IMR-90 (cell line): ENCODE results near the gene IP6K3. TPM values are rescaled to one million over a fixed set of nuclear protein-coding genes. Genes with fewer than 3 reads are reported as not detected.

Experiments
- ATAC-seq: fragments of 200-7000 bp; cut with Tn5 transposase; 2 replicates; pipeline ENCODE4 v1.9.1; 2020; ENCODE audit warnings: low read depth, mild to moderate bottlenecking, moderate library complexity
- BruUV-seq: library from RNA; stranded (reverse); fragments of 400-500 nt; replicated peaks from 2 replicates; lab custom pipeline; 2021; lab: Mats Ljungman, UMichigan
- CTCF ChIA-PET: fragments of 300-600 bp; formaldehyde crosslinking; extraction: SDS; loops from one replicate; lab custom pipeline; 2021; ENCODE audit warnings: antibody characterized with exemption; lab: Yijun Ruan, JAX
- POLR2A ChIA-PET: fragments of 300-600 bp; sonication (Branson Sonifier 250); formaldehyde crosslinking; loops from one replicate; lab custom pipeline; 2022; ENCODE audit warnings: antibody characterized with exemption; ENCODE audit not compliant: unreplicated experiment; lab: Charles Lee
- DNase-seq: peaks from one replicate; pipeline ENCODE4 v3.0.0; 2013
- H2AFZ ChIP-seq: replicated peaks from 2 replicates; pipeline ENCODE3; 2013; ENCODE audit warnings: low read length, mild to moderate bottlenecking; ENCODE audit not compliant: poor library complexity
- H2AK5ac ChIP-seq: 2 replicates; pipeline ENCODE4 v1.6.1; 2013; ENCODE audit warnings: low read depth, low read length, inconsistent platforms
- H2AK9ac ChIP-seq: replicated peaks from 2 replicates; pipeline ENCODE3; 2013; ENCODE audit warnings: mild to moderate bottlenecking, low read depth, low read length, moderate library complexity; ENCODE audit not compliant: poor library complexity
- H2BK120ac ChIP-seq: 2 replicates; pipeline ENCODE4 v1.6.1; 2013; ENCODE audit warnings: low read depth, low read length, inconsistent platforms
- H2BK15ac ChIP-seq: 3 replicates; pipeline ENCODE4 v1.6.1; 2013; ENCODE audit warnings: low read depth, low read length, inconsistent platforms
- H2BK20ac ChIP-seq: 2 replicates; pipeline ENCODE4 v1.6.1; 2013; ENCODE audit warnings: low read depth, mild to moderate bottlenecking, inconsistent platforms, low read length, moderate library complexity
- H2BK5ac ChIP-seq: 2 replicates; pipeline ENCODE4 v1.6.1; 2013; ENCODE audit warnings: mild to moderate bottlenecking, low read depth, low read length, inconsistent platforms; ENCODE audit not compliant: poor library complexity, severe bottlenecking
- H3K14ac ChIP-seq: replicated peaks from 2 replicates; pipeline ENCODE4 v1.6.1; 2013; ENCODE audit warnings: low read depth, low read length, inconsistent platforms
- H3K18ac ChIP-seq: 2 replicates; pipeline ENCODE4 v1.6.1; 2013; ENCODE audit warnings: low read depth, low read length, control low read depth
- H3K23ac ChIP-seq: 2 replicates; pipeline ENCODE4 v1.6.1; 2013; ENCODE audit warnings: low read depth, low read length, inconsistent platforms
- H3K27ac ChIP-seq: 2 replicates; pipeline ENCODE4 v1.5.1; 2013; ENCODE audit warnings: mild to moderate bottlenecking, control low read depth, low read length; ENCODE audit not compliant: insufficient read depth
- H3K27me3 ChIP-seq: 2 replicates; pipeline ENCODE4 v1.6.1; 2013; ENCODE audit warnings: low read length; ENCODE audit not compliant: control insufficient read depth, insufficient read depth
- H3K36me3 ChIP-seq: 2 replicates; pipeline ENCODE4 v1.6.1; 2013; ENCODE audit warnings: low read length, mixed read lengths; ENCODE audit not compliant: control insufficient read depth, insufficient read depth
- H3K4ac ChIP-seq: 2 replicates; pipeline ENCODE4 v1.6.1; 2013; ENCODE audit warnings: low read depth, low read length, inconsistent platforms
- H3K4me1 ChIP-seq: 2 replicates; pipeline ENCODE4 v1.6.1; 2013; ENCODE audit warnings: low read length, mixed read lengths; ENCODE audit not compliant: control insufficient read depth, insufficient read depth
- H3K4me2 ChIP-seq: 2 replicates; pipeline ENCODE4 v1.6.1; 2013; ENCODE audit warnings: low read depth, mild to moderate bottlenecking, control low read depth, low read length, moderate library complexity
- H3K4me3 ChIP-seq: 2 replicates; pipeline ENCODE4 v1.5.1; 2013; ENCODE audit warnings: low read depth, mild to moderate bottlenecking, control low read depth, low read length, moderate library complexity; ENCODE audit not compliant: insufficient read depth
- H3K56ac ChIP-seq: 2 replicates; pipeline ENCODE4 v1.6.1; 2013; ENCODE audit warnings: low read length, inconsistent platforms; ENCODE audit not compliant: insufficient read depth; ENCODE audit errors: extremely low read depth
- H3K79me1 ChIP-seq, 2 experiments: 2 replicates each; pipeline ENCODE4 v1.6.1; 2013; ENCODE audit warnings: low read length in 2 of 2, inconsistent platforms in 1 of 2, low read depth in 1 of 2
- H3K9ac ChIP-seq: 2 replicates; pipeline ENCODE4 v1.6.1; 2013; ENCODE audit warnings: low read depth, low read length, control low read depth
- H3K9me1 ChIP-seq: 2 replicates; pipeline ENCODE4 v1.6.1; 2013; ENCODE audit warnings: low read length, inconsistent platforms; ENCODE audit not compliant: insufficient read depth
- H3K9me3 ChIP-seq: 2 replicates; pipeline ENCODE4 v1.6.1; 2013; ENCODE audit warnings: low read length; ENCODE audit not compliant: control insufficient read depth, insufficient read depth
- H4K20me1 ChIP-seq: 2 replicates; pipeline ENCODE4 v1.6.1; 2013; ENCODE audit warnings: low read length, inconsistent platforms; ENCODE audit not compliant: insufficient read depth
- H4K5ac ChIP-seq: 2 replicates; pipeline ENCODE4 v1.6.1; 2013; ENCODE audit warnings: mild to moderate bottlenecking, low read depth, low read length, control low read depth
- H4K8ac ChIP-seq, 2 experiments: 2 replicates each; pipeline ENCODE4 v1.6.1; 2013; ENCODE audit warnings: low read depth in 2 of 2, low read length in 2 of 2, control low read depth in 1 of 2, inconsistent platforms in 1 of 2
- H4K91ac ChIP-seq: 2 replicates; pipeline ENCODE4 v1.6.1; 2013; ENCODE audit warnings: low read depth, low read length, inconsistent platforms; ENCODE audit not compliant: insufficient read depth
- FOS ChIP-seq: fragments of 150-350 bp; IDR thresholded peaks from 2 replicates; pipeline ENCODE4 v1.6.1; 2016; ENCODE audit warnings: low read depth, low read length
- MAFK ChIP-seq: IDR thresholded peaks from 2 replicates; pipeline ENCODE4 v1.6.1; 2012; ENCODE audit warnings: low read depth, low read length, improper control_type of control experiment
- NFE2L2 ChIP-seq: fragments of 150-350 bp; IDR thresholded peaks from 2 replicates; pipeline ENCODE4 v1.6.1; 2016; ENCODE audit warnings: low read depth, mild to moderate bottlenecking, low read length
- SMC3 ChIP-seq: fragments of 150-350 bp; IDR thresholded peaks from 2 replicates; pipeline ENCODE4 v1.6.1; 2016; ENCODE audit warnings: low read depth, mild to moderate bottlenecking, antibody characterized with exemption, low read length, moderate library complexity
- WGBS, 2 experiments: methylation state at CpG; one replicate each; pipeline versions ENCODE4 v1.1.5 to v1.1.7; 2013; ENCODE audit warnings: missing lambda C conversion rate in 2 of 2; ENCODE audit not compliant: insufficient read length in 1 of 2; ENCODE audit errors: extremely low coverage in 2 of 2; 5-methylcytosine and 5-hydroxymethylcytosine counted together
- dilution Hi-C: fragments of 300-500 bp; cut with HindIII; formaldehyde crosslinking; loops from one replicate; pipeline ENCODE4 v1.14.3; 2018; ENCODE audit warnings: low sequenced_read_pairs; ENCODE audit not compliant: unreplicated experiment
- in situ Hi-C: fragments of 300-500 bp; cut with MboI; formaldehyde crosslinking; loops from 3 replicates; pipeline ENCODE4 v1.14.3; 2019; ENCODE audit warnings: low sequenced_read_pairs, inconsistent platforms, mixed read lengths
- intact Hi-C: fragments of 100-400 bp; cut with micrococcal nuclease; formaldehyde crosslinking; loops from 2 replicates; pipeline ENCODE4 v1.10.0; 2022
- polyA plus RNA-seq, 3 experiments: library from polyadenylated mRNA; depleted of rRNA; stranded (reverse); fragments of >200 nt; gene quantifications; 2 replicates each; pipeline ENCODE4 v1.2.3, GENCODE V29; 2012; ENCODE audit warnings: low replicate concordance in 1 of 3
- total RNA-seq: library from RNA; depleted of rRNA; stranded (reverse); fragments of >200 nt; gene quantifications from 2 replicates; pipeline ENCODE4 v1.2.3, GENCODE V29; 2012
- TF ChIP-seq, protein P1 (sequence below): conservative IDR thresholded peaks from 2 replicates; pipeline ENCODE4 v1.5.1; 2012; ENCODE audit warnings: mild to moderate bottlenecking, low read depth, low read length, improper control_type of control experiment

The IP6K3 gene
- total and polyA plus RNA-seq, 2 of the 4 experiments (the other 2 are of a cell fraction) = 0.18 to 0.51 TPM

DNA sequence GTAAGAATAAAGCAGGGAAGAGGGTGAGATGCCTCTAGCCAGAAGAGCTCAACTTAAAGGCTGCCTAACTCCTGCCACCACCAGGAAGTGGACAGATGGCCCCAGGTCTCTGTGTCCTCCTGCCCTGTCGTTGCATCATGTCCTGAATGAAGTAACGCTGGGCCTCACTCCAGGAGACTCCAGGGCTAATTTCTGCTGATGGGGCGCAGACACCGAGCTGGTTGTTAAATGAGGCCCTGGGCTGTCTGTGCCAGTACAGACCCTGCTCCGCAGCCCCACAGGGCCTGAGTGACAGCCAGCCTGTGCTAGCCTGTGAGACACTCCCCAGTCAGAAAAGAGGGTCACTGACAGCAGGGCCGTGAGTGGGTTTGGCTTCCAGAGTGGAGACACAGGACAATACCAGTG, 6.5 kb downstream of the IP6K3 start:
- dilution Hi-C loops = no loop called here
- Histone ChIP-seq H3K9me1 (no peaks in the 10 kb centered on the region), H3K18ac (no peak overlapping the region), H2BK20ac (no peak overlapping the region), H3K4me2 (no peak overlapping the region), H3K9ac (no peak overlapping the region), H3K36me3 (no peaks in the 10 kb centered on the region), H2BK5ac (no peak overlapping the region), H3K79me1 (no peaks in the 10 kb centered on the region), H3K56ac (no peak overlapping the region), H4K8ac (no peak overlapping the region), H4K91ac (no peak overlapping the region), H2BK15ac (no peak overlapping the region), H3K4me3 (no peak overlapping the region), H4K20me1 (no peaks in the 10 kb centered on the region; the same call in 1 of the 2 replicates), H3K27ac (no peak overlapping the region), H2AK9ac (no peak overlapping the region), H3K4ac (no peak overlapping the region), H4K5ac (no peak overlapping the region), H2BK120ac (no peak overlapping the region), H2AK5ac (no peak overlapping the region), H3K23ac (no peak overlapping the region), H2AFZ (no peak overlapping the region), H3K9me3 (no peaks in the 10 kb centered on the region), H3K4me1 (peaks cover 4% of the 10 kb centered on the region; the same call in 1 of the 2 replicates), H3K27me3 (peaks cover 8% of the 10 kb centered on the region; the same call in 1 of the 2 replicates), H3K14ac (no peak overlapping the region)
- ATAC-seq = no peak
- 49% methylated on average over 5 of the region's 6 CpGs; no CpG with 5 or more reads in 1 of the 2 experiments for WGBS, 2 experiments
- no peak for TF ChIP-seq MAFK
- TF ChIP-seq NFE2L2 = no peak
- TF ChIP-seq FOS = no peak
- TF ChIP-seq SMC3 = no peak
- TF ChIP-seq, protein P1, sequence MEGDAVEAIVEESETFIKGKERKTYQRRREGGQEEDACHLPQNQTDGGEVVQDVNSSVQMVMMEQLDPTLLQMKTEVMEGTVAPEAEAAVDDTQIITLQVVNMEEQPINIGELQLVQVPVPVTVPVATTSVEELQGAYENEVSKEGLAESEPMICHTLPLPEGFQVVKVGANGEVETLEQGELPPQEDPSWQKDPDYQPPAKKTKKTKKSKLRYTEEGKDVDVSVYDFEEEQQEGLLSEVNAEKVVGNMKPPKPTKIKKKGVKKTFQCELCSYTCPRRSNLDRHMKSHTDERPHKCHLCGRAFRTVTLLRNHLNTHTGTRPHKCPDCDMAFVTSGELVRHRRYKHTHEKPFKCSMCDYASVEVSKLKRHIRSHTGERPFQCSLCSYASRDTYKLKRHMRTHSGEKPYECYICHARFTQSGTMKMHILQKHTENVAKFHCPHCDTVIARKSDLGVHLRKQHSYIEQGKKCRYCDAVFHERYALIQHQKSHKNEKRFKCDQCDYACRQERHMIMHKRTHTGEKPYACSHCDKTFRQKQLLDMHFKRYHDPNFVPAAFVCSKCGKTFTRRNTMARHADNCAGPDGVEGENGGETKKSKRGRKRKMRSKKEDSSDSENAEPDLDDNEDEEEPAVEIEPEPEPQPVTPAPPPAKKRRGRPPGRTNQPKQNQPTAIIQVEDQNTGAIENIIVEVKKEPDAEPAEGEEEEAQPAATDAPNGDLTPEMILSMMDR = no peak
- POLR2A ChIA-PET = no interaction called here
- in situ Hi-C loops = no loop called here
- CTCF ChIA-PET = no interaction called here
- intact Hi-C loops = no loop called here
- BruUV-seq = no TSS peak
- DNase-seq = no peak
